Retinal pigment epithelial cell (primary cell): ENCODE data around the gene GPR65.

Experiments
- DNase-seq: peaks from one replicate; pipeline ENCODE4 v3.0.0-alpha.2; 2010; ENCODE audit warnings: low read depth
- H3K4me3 ChIP-seq: 2 replicates; pipeline ENCODE4 v1.5.1; 2011; ENCODE audit warnings: mild to moderate bottlenecking, low read length, control low read depth, moderate library complexity
- TF ChIP-seq, protein P1 (sequence below): conservative IDR thresholded peaks from 2 replicates; pipeline ENCODE4 v1.5.1; 2011; ENCODE audit warnings: low read depth, low read length, control low read depth, inconsistent platforms

GPR65 gene

GRCh38 chr14:87975636-87976035 lies 29.3 kb upstream of the GPR65 start:
- TF ChIP-seq, protein P1, sequence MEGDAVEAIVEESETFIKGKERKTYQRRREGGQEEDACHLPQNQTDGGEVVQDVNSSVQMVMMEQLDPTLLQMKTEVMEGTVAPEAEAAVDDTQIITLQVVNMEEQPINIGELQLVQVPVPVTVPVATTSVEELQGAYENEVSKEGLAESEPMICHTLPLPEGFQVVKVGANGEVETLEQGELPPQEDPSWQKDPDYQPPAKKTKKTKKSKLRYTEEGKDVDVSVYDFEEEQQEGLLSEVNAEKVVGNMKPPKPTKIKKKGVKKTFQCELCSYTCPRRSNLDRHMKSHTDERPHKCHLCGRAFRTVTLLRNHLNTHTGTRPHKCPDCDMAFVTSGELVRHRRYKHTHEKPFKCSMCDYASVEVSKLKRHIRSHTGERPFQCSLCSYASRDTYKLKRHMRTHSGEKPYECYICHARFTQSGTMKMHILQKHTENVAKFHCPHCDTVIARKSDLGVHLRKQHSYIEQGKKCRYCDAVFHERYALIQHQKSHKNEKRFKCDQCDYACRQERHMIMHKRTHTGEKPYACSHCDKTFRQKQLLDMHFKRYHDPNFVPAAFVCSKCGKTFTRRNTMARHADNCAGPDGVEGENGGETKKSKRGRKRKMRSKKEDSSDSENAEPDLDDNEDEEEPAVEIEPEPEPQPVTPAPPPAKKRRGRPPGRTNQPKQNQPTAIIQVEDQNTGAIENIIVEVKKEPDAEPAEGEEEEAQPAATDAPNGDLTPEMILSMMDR, result no peak
- DNase-seq, result no peak
- no peak overlapping the region for H3K4me3 ChIP-seq

DNA sequence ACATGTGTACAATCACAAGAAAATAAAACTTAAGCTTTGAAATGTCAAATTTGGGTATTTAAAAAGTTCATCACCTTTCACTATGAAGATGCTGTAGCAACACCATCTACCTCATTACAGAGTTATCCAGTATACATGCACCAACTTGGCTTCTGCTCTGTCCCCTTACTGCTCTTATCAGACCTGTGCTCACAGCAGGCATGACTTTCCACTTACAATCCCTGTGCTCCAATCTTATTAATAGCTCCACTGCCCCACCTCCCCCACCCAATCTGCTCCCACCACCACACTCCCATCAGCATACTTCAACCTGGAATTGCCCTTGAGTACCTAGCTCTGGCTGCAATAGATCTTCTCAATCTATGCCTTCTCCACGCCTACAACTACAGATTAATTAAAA lies 25.2 kb upstream of the GPR65 start:
- no peak for DNase-seq
- no peak overlapping the region for H3K4me3 ChIP-seq
- TF ChIP-seq, protein P1, result no peak

- TF ChIP-seq, protein P1, result no peak
- DNase-seq, result no peak
Observed at GRCh38 chr14:87989221-87989955, 15.5 kb upstream of the GPR65 start.

DNA sequence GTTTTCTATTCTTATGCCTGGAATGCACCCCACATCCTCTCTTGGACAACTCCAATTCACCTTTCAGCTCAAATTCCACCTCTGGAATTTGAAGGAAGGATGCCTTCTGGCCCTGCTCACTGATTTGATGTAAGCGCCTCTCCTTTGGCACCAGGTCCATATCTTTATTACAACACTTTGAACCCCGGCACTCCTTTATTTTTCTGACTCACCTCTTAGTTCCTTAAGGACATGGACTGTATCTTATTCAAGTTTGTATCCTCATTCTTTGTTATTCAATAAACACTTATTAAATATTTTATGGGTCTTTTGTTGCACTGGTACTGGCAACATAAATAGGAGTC lies 15.0 kb upstream of the GPR65 start:
- no peak overlapping the region for H3K4me3 ChIP-seq
- TF ChIP-seq, protein P1, result no peak
- DNase-seq, result no peak

More at GRCh38 chr14:87989221-87989955, 15.5 kb upstream of the GPR65 start:
- no peak overlapping the region for H3K4me3 ChIP-seq

DNA sequence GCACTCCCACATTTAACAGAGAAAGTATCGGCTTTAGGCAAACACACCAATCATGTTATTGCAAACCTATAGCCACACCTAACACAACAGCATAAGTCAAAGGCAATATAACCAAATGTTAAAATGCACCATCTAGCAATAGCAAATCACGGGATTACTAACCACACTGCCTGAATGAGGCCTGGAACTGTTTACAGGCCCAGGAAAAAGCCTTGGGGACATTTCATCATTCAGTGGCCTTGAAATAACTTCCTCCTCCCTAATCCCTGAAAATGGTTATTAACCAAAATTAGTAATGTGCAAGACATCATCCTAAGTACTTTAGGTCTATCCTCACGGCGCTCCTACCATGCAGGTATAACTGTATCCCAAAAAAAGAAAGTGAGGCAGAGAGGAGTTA lies 14.3 kb upstream of the GPR65 start:
- TF ChIP-seq, protein P1, result no peak
- DNase-seq, result no peak
- H3K4me3 ChIP-seq, result no peak overlapping the region

- H3K4me3 ChIP-seq, result peak overlapping the region; percentile 62
- TF ChIP-seq, protein P1, result no peak
- DNase-seq, result no peak
Observed at GRCh38 chr14:87992346-87992717, 12.6 kb upstream of the GPR65 start.
